ENCODE results near the gene SHPK. TPM values are rescaled to one million over a fixed set of nuclear protein-coding genes. Genes with fewer than 3 reads are reported as not detected.

Gene SHPK
- total RNA-seq, 1 experiment from 2014 or later = 5.4 TPM

DNA sequence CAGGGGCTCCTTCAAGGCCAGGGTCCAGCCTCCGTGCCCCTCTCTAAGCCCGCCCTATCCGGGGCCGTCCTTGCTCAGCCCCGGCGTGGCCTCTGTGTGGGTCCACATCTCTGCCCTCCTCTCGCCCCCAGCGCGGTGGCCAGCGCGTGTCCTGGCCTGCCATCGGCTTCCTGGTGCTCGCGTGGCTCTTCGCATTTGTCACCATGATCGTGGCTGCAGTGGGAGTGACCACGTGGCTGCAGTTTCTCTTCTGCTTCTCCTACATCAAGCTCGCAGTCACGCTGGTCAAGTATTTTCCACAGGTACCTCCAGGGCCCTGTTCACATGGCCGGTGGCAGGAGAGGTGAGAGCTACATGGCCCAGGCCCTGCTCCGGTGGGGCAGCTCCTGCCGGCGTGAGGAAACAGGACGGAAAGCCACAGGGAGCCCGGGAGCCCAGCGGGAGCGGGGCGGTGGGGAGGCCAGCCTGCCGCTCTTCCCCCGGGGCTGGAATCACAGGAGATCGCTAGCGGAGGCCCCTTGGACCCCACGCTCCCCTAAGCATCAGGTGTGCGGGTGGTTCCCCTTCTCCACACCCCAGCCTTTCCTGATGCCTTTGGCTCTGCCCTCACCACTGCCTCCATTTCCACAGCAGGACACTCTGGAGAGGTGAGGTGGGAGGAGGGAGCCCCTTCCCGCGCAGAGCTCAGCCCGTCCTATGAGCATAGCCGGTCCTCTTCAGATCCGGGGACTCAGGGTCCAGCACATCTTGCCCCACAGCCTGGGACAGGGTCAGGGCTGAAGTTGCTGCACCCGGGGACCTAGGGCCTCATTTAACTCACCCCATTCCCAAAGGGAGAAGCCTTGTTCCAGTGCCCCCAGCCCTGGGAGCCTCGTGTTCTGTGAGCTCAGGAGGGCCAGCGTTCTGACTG lies 22.1 kb upstream of the SHPK start:
- Histone ChIP-seq H3K9ac (ENCODE audit: low read length) (no peak overlapping the region), H3K9me2 (replicated peaks; ENCODE audit: insufficient read depth, low read length) (no peaks in the 10 kb centered on the region), H3K27ac (ENCODE audit: low read length) (no peak overlapping the region), H3K4me1 (ENCODE audit: low read length) (no peaks in the 10 kb centered on the region), H3K36me3 (ENCODE audit: insufficient read depth, low read length) (no peaks in the 10 kb centered on the region), H3K4me2 (ENCODE audit: low read depth, low read length, poor library complexity, severe bottlenecking) (no peak overlapping the region), H4K20me1 (ENCODE audit: insufficient read depth, low read depth, low read length) (no peaks in the 10 kb centered on the region), H3K27me3 (ENCODE audit: low read length) (no peaks in the 10 kb centered on the region), H3K9me3 (ENCODE audit: low read length) (no peaks in the 10 kb centered on the region), H3K79me2 (ENCODE audit: low read length) (no peaks in the 10 kb centered on the region), H2AFZ (ENCODE audit: low read length) (no peak overlapping the region), H3K4me3 (ENCODE audit: low read length) (no peak overlapping the region)
- no peak for DNase-seq

DNA sequence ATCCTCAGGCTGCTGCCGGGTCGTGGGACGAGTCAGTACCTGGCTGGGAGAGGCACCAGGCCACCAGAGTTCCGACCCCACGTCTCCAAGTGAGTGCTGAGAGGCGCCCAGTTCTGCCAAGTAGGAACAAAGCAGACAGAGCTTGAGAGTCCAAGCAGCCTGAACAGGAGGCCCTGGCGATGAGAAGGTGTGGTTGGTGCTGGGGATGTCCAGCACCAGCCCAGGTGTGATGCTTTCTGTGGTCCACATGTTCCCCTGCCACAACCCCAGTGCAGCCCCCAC lies 21.5 kb upstream of the SHPK start:
- H3K9ac ChIP-seq (ENCODE audit: low read length) = no peak overlapping the region
- no peaks in the 10 kb centered on the region for H3K79me2 ChIP-seq (ENCODE audit: low read length)
- DNase-seq = no peak
- H2AFZ ChIP-seq (ENCODE audit: low read length) = no peak overlapping the region
- H3K9me2 ChIP-seq (replicated peaks; ENCODE audit: insufficient read depth, low read length) = no peaks in the 10 kb centered on the region
- no peaks in the 10 kb centered on the region for H3K36me3 ChIP-seq (ENCODE audit: insufficient read depth, low read length)
- no peaks in the 10 kb centered on the region for H3K4me1 ChIP-seq (ENCODE audit: low read length)
- no peak overlapping the region for H3K4me3 ChIP-seq (ENCODE audit: low read length)
- no peaks in the 10 kb centered on the region for H3K27me3 ChIP-seq (ENCODE audit: low read length)
- H3K27ac ChIP-seq (ENCODE audit: low read length) = no peak overlapping the region
- no peaks in the 10 kb centered on the region for H3K9me3 ChIP-seq (ENCODE audit: low read length)
- H3K4me2 ChIP-seq (ENCODE audit: low read depth, low read length, poor library complexity, severe bottlenecking) = no peak overlapping the region
- no peaks in the 10 kb centered on the region for H4K20me1 ChIP-seq (ENCODE audit: insufficient read depth, low read depth, low read length)

DNA sequence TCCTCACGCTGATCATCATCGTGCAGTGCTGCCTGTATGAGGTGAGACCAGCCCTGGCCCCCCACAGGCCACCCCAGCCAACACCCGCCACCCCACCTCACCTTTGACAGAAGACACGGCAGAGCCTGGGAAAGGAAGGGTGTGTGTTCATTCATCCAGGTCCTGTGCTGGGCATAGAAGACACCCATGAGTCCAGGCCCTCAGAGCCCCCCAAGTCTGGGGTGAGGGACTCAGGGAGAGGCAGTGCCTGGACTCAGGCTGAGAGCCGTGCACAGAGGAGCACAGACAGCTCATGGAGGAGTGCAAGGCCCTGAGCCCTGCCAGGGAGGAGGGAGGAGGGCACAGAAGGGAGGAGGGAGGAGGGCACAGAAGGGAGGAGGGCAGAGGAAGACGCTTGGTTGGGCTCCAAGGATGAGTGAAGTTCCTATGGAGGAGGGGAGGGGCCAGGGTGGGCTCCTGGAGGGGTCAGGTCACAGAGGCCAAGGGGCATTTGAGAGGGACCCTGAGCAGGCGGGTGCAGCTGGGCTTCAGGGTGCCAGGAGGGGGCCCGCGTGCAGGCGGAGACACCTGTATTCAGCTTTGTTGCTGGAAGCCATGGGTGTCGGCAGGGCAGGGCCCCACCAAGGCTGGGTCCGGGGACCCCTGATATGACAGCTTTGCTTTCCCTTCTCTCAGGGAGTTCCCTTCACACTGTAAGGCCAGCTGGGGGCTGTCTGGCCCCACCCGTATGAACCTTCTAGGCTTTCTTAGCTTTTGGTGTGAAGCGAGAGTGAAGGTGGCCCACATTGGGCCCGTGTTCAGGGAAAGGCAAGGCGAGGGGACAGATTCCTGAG lies 20.9 kb upstream of the SHPK start:
- no peak overlapping the region for H3K4me3 ChIP-seq (ENCODE audit: low read length)
- H2AFZ ChIP-seq (ENCODE audit: low read length) = no peak overlapping the region
- no peaks in the 10 kb centered on the region for H3K36me3 ChIP-seq (ENCODE audit: insufficient read depth, low read length)
- no peaks in the 10 kb centered on the region for H3K4me1 ChIP-seq (ENCODE audit: low read length)
- H3K79me2 ChIP-seq (ENCODE audit: low read length) = no peaks in the 10 kb centered on the region
- H3K4me2 ChIP-seq (ENCODE audit: low read depth, low read length, poor library complexity, severe bottlenecking) = no peak overlapping the region
- no peaks in the 10 kb centered on the region for H4K20me1 ChIP-seq (ENCODE audit: insufficient read depth, low read depth, low read length)
- H3K27ac ChIP-seq (ENCODE audit: low read length) = no peak overlapping the region
- no peak overlapping the region for H3K9ac ChIP-seq (ENCODE audit: low read length)
- no peaks in the 10 kb centered on the region for H3K9me3 ChIP-seq (ENCODE audit: low read length)
- H3K27me3 ChIP-seq (ENCODE audit: low read length) = no peaks in the 10 kb centered on the region
- DNase-seq = no peak
- no peaks in the 10 kb centered on the region for H3K9me2 ChIP-seq (replicated peaks; ENCODE audit: insufficient read depth, low read length)

DNA sequence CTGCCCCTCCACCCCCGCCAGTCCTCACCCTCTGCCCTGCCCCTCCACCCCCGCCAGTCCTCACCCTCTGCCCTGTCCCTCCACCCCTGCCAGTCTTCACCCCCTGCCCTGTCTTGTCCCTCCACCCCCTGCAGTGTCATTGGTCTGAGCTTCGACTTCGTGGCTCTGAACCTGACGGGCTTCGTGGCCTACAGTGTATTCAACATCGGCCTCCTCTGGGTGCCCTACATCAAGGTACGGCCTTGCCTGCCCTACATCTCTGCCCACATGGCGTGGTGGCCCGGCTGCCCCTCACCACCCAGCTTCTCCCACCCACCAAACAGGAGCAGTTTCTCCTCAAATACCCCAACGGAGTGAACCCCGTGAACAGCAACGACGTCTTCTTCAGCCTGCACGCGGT lies 20.3 kb upstream of the SHPK start:
- H4K20me1 ChIP-seq (ENCODE audit: insufficient read depth, low read depth, low read length) = no peaks in the 10 kb centered on the region
- H3K79me2 ChIP-seq (ENCODE audit: low read length) = no peaks in the 10 kb centered on the region
- H3K4me3 ChIP-seq (ENCODE audit: low read length) = no peak overlapping the region
- H3K4me1 ChIP-seq (ENCODE audit: low read length) = no peaks in the 10 kb centered on the region
- H3K27ac ChIP-seq (ENCODE audit: low read length) = no peak overlapping the region
- no peaks in the 10 kb centered on the region for H3K27me3 ChIP-seq (ENCODE audit: low read length)
- H3K9ac ChIP-seq (ENCODE audit: low read length) = no peak overlapping the region
- H2AFZ ChIP-seq (ENCODE audit: low read length) = no peak overlapping the region
- no peaks in the 10 kb centered on the region for H3K36me3 ChIP-seq (ENCODE audit: insufficient read depth, low read length)
- no peak overlapping the region for H3K4me2 ChIP-seq (ENCODE audit: low read depth, low read length, poor library complexity, severe bottlenecking)
- H3K9me3 ChIP-seq (ENCODE audit: low read length) = no peaks in the 10 kb centered on the region
- no peak for DNase-seq
- no peaks in the 10 kb centered on the region for H3K9me2 ChIP-seq (replicated peaks; ENCODE audit: insufficient read depth, low read length)

DNA sequence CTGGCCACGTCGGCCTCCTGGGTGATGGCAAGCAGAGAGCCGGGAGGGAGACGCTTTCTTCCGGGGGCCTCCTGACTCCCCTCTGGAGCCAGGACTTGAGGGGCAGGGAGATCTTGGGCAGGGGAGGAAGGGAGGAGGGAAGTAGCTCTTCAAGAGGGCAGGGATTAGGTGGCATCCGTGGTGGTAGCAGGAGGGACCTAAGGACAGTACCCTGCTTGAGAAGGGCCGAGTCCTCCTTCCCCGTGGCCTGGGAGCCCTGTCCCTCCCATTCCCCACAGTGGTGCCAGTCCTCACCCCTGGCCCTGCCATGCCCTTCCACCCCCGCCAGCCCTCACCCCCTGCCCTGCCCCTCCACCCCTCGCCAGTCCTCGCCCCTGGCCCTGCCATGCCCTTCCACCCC lies 19.7 kb upstream of the SHPK start:
- H3K36me3 ChIP-seq (ENCODE audit: insufficient read depth, low read length) = no peaks in the 10 kb centered on the region
- H3K4me1 ChIP-seq (ENCODE audit: low read length) = no peaks in the 10 kb centered on the region
- no peak overlapping the region for H3K4me2 ChIP-seq (ENCODE audit: low read depth, low read length, poor library complexity, severe bottlenecking)
- no peaks in the 10 kb centered on the region for H3K9me3 ChIP-seq (ENCODE audit: low read length)
- no peak overlapping the region for H3K27ac ChIP-seq (ENCODE audit: low read length)
- H3K27me3 ChIP-seq (ENCODE audit: low read length) = no peaks in the 10 kb centered on the region
- no peak for DNase-seq
- H3K9ac ChIP-seq (ENCODE audit: low read length) = no peak overlapping the region
- no peaks in the 10 kb centered on the region for H4K20me1 ChIP-seq (ENCODE audit: insufficient read depth, low read depth, low read length)
- no peak overlapping the region for H2AFZ ChIP-seq (ENCODE audit: low read length)
- no peak overlapping the region for H3K4me3 ChIP-seq (ENCODE audit: low read length)
- no peaks in the 10 kb centered on the region for H3K9me2 ChIP-seq (replicated peaks; ENCODE audit: insufficient read depth, low read length)
- no peaks in the 10 kb centered on the region for H3K79me2 ChIP-seq (ENCODE audit: low read length)

DNA sequence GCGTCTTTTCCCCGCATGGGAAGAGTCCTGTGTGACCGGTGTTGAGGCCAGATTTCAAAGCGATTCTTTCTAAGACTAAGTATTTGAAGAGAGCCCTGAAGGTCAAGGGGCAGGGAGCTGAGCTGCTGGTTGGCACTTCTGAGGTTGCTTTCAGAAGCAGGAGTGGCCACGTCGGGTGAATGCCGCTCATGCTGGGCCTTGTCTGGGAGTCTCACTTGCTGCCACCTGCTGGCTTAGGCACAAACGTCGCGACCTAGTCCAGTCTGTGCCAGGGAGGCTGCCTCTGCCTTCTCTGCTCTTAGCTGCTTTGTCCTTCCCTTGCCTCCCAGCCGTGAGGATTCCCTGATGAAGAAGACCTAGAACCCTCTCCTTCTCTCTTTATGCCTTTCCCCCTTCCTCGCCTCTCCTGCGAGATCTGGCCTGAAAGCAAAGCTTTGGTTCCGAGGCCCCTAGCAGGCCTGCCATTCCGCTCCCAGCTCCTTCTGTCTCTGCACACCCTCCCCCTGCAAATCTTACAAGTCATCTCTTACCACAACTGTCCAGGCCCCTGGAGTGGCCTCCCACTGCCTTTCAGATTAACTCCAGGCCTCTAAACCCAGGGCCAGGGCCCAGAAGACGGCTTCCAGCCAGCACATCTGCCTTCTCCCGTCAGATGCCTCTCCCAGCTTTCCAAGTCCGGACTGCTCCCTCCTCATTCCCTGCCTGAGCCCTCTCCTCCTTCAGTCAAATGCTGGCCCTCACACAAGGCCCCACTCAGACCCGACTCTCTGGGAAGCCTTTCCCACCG lies 11.9 kb upstream of the SHPK start:
- Histone ChIP-seq H3K9ac (ENCODE audit: low read length) (no peak overlapping the region), H3K9me3 (ENCODE audit: low read length) (no peaks in the 10 kb centered on the region), H3K79me2 (ENCODE audit: low read length) (no peaks in the 10 kb centered on the region), H2AFZ (ENCODE audit: low read length) (no peak overlapping the region), H3K4me3 (ENCODE audit: low read length) (no peak overlapping the region), H3K36me3 (ENCODE audit: insufficient read depth, low read length) (peaks cover 6% of the 10 kb centered on the region; the same call in 1 of the 2 replicates), H3K9me2 (replicated peaks; ENCODE audit: insufficient read depth, low read length) (no peaks in the 10 kb centered on the region), H3K27me3 (ENCODE audit: low read length) (no peaks in the 10 kb centered on the region), H4K20me1 (ENCODE audit: insufficient read depth, low read depth, low read length) (no peaks in the 10 kb centered on the region), H3K4me2 (ENCODE audit: low read depth, low read length, poor library complexity, severe bottlenecking) (no peak overlapping the region), H3K27ac (ENCODE audit: low read length) (peak overlapping the region; percentile 90; the same call in 1 of the 2 replicates), H3K4me1 (ENCODE audit: low read length) (peaks cover 24% of the 10 kb centered on the region)
- peak; percentile 80 for DNase-seq

DNA sequence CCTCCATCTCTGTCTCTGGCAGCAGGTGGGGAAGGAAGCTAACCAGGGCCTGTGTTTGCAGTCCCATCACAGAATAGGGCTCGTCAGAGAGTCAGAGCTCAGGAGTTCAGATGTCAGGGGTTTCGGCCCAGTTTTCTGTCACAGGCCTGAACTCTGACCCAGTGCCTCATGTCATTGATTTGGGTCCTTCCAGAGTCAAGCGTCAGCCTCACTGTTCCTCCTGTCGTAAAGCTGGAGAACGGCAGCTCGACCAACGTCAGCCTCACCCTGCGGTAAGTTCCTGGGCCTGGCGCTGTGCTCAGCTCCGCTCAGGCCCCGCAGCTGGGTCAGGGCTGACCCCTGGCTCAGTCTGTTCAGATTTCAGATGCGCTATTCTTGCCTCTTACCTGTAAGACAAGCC lies 11.2 kb upstream of the SHPK start:
- Histone ChIP-seq H3K27ac (ENCODE audit: low read length) (peak overlapping the region; percentile 90), H3K9me2 (replicated peaks; ENCODE audit: insufficient read depth, low read length) (no peaks in the 10 kb centered on the region)

DNA sequence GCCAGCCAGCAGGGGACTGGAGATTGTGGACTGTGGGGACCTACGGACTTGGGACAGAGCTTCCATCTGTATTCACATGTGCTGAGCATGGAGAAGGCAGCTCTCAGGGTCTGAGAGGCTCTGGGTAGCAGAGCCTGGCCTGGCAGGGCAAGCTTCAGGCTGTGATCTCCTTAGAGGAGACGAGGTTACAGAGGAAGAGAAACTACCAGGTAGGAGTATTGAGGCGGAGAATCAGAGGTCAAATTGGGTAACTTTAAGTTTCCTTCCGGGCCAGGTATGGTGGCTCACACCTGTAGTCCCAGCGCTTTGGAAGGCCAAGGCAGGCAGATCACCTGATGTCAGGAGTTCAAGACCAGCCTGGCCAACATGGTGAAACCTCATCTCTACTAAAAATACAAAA lies 9.3 kb upstream of the SHPK start:
- Histone ChIP-seq H4K20me1 (ENCODE audit: insufficient read depth, low read depth, low read length) (no peaks in the 10 kb centered on the region), H3K79me2 (ENCODE audit: low read length) (no peaks in the 10 kb centered on the region), H2AFZ (ENCODE audit: low read length) (no peak overlapping the region), H3K9ac (ENCODE audit: low read length) (peak overlapping the region; percentile 57), H3K4me2 (ENCODE audit: low read depth, low read length, poor library complexity, severe bottlenecking) (peak overlapping the region; percentile 38), H3K27ac (ENCODE audit: low read length) (peak overlapping the region; percentile 90), H3K36me3 (ENCODE audit: insufficient read depth, low read length) (peaks cover 6% of the 10 kb centered on the region; the same call in 1 of the 2 replicates), H3K27me3 (ENCODE audit: low read length) (no peaks in the 10 kb centered on the region), H3K4me3 (ENCODE audit: low read length) (no peak overlapping the region), H3K9me3 (ENCODE audit: low read length) (no peaks in the 10 kb centered on the region), H3K9me2 (replicated peaks; ENCODE audit: insufficient read depth, low read length) (no peaks in the 10 kb centered on the region), H3K4me1 (ENCODE audit: low read length) (peaks cover 32% of the 10 kb centered on the region)
- no peak for DNase-seq

More for the DNA sequence above, 11.2 kb upstream of the SHPK start:
- Histone ChIP-seq H3K4me2 (ENCODE audit: low read depth, low read length, poor library complexity, severe bottlenecking) (no peak overlapping the region), H3K9me3 (ENCODE audit: low read length) (no peaks in the 10 kb centered on the region), H3K9ac (ENCODE audit: low read length) (no peak overlapping the region), H3K79me2 (ENCODE audit: low read length) (no peaks in the 10 kb centered on the region), H4K20me1 (ENCODE audit: insufficient read depth, low read depth, low read length) (no peaks in the 10 kb centered on the region), H3K27me3 (ENCODE audit: low read length) (no peaks in the 10 kb centered on the region), H3K4me1 (ENCODE audit: low read length) (peaks cover 24% of the 10 kb centered on the region), H2AFZ (ENCODE audit: low read length) (no peak overlapping the region), H3K4me3 (ENCODE audit: low read length) (no peak overlapping the region), H3K36me3 (ENCODE audit: insufficient read depth, low read length) (peaks cover 6% of the 10 kb centered on the region; the same call in 1 of the 2 replicates)
- no peak for DNase-seq

Measured in Karpas-422 (cell line).